ENCODE results near the gene NEK4.

DNA sequence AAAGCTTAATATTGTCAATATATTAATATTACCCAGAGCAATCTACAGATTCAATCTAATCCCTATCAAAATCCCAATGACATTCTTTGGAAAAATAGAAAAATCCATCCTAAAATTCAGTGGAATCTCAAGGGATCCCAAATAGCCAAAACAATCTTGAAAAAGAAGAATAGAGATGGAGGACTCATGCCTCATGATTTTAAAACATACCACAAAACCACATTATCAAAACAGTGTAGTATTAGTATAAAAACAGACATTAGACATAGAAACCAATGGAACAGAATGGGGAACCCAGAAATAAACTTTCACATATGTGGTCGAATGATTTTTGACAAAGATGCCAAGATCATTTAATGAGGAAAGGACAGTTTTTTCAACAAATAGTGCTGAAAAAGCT lies 14.6 kb downstream of the NEK4 start:
- TF ChIP-seq POLR2A (IDR thresholded peaks at IDR 0.05; ENCODE audit: low read depth, low read length) (no peak), SPI1 (IDR thresholded peaks at IDR 0.05; ENCODE audit: low read depth, low read length) (no peak), TAF1 (IDR thresholded peaks at IDR 0.05; ENCODE audit: low read depth, low read length) (no peak), POLR2AphosphoS5 (IDR thresholded peaks at IDR 0.05; ENCODE audit: low read depth, low read length) (no peak), POU2F2 (IDR thresholded peaks at IDR 0.05; ENCODE audit: low read depth, low read length) (no peak), PAX5 (IDR thresholded peaks at IDR 0.05; ENCODE audit: insufficient read depth, low read length, severe bottlenecking) (no peak)

All from GM12891 (cell line).